Gastrocnemius medialis (tissue), 4 donors: ENCODE measurements around the gene PYGB.

Experiments
- CTCF ChIP-seq, 5 experiments: fragments of 450-650 bp in 3 of 5; fragments of 200-600 bp in 2 of 5; sonication (generic) in 2 of 5; IDR thresholded peaks in 4 of 5; conservative IDR thresholded peaks in 1 of 5; 1 replicate in 4 of 5; 2 replicates in 1 of 5; pipeline ENCODE4 v1.5.1; 2016 to 2019; ENCODE audit warnings: antibody characterized with exemption in 5 of 5, mild to moderate bottlenecking in 3 of 5, moderate library complexity in 3 of 5
- POLR2A ChIP-seq, 2 donors: fragments of 450-650 bp; IDR thresholded peaks; one replicate each; pipeline ENCODE4 v1.6.1; 2017; ENCODE audit warnings: antibody characterized with exemption in 2 of 2, mild to moderate bottlenecking in 2 of 2, moderate library complexity in 2 of 2

GRCh38 chr20:25323496-25324246 is 75.8 kb downstream of the PYGB start:
- no peak for TF ChIP-seq POLR2A (IDR thresholded peaks at IDR 0.05)
- TF ChIP-seq CTCF (IDR thresholded peaks at IDR 0.05 in 4 of 5, conservative IDR thresholded peaks at IDR 0.05 in 1 of 5): no peak
